HUDEP-2 (cell line): ENCODE measurements around the gene ZBTB20.

Experiments
- DNase-seq, 76 experiments: peaks; one replicate each; lab custom pipeline; 2025; ENCODE audit not compliant: unreplicated experiment in 76 of 76; lab: John Stamatoyannopoulos, UW

The ZBTB20 gene

GRCh38 chr3:114435386-114436115 lies 711.5 kb downstream of the ZBTB20 start:
- DNase-seq, result no peak

GRCh38 chr3:114432310-114432709 lies 714.8 kb downstream of the ZBTB20 start:
- no peak for DNase-seq

- DNase-seq, result no peak
Observed at GRCh38 chr3:114428044-114428595, 719.0 kb downstream of the ZBTB20 start.

GRCh38 chr3:114427285-114428043 lies 719.6 kb downstream of the ZBTB20 start:
- no peak for DNase-seq

- no peak for DNase-seq
Observed at GRCh38 chr3:114424337-114424736, 722.8 kb downstream of the ZBTB20 start.

- no peak for DNase-seq
Observed at GRCh38 chr3:114421204-114421603, 725.9 kb downstream of the ZBTB20 start.

- no peak for DNase-seq
Observed at GRCh38 chr3:114420072-114420471, 727.0 kb downstream of the ZBTB20 start.

GRCh38 chr3:114418724-114419543 lies 728.2 kb downstream of the ZBTB20 start:
- DNase-seq, result peak in 27 of 76 experiments; percentile 0 to 64 (median 20)

GRCh38 chr3:114418107-114418506 lies 729.0 kb downstream of the ZBTB20 start:
- DNase-seq, result no peak

- DNase-seq, result no peak
Observed at GRCh38 chr3:114417675-114418074, 729.4 kb downstream of the ZBTB20 start.

GRCh38 chr3:114417265-114417664 lies 729.8 kb downstream of the ZBTB20 start:
- no peak for DNase-seq

- no peak for DNase-seq
Observed at GRCh38 chr3:114411811-114412803, 735.0 kb downstream of the ZBTB20 start.

- no peak for DNase-seq
Observed at GRCh38 chr3:114411190-114411668, 735.9 kb downstream of the ZBTB20 start.

- no peak for DNase-seq
Observed at GRCh38 chr3:114408736-114409670, 738.1 kb downstream of the ZBTB20 start.

- no peak for DNase-seq
Observed at GRCh38 chr3:114406922-114407321, 740.2 kb downstream of the ZBTB20 start.

GRCh38 chr3:114406286-114406685 lies 740.8 kb downstream of the ZBTB20 start:
- no peak for DNase-seq

GRCh38 chr3:114405202-114405990 lies 741.7 kb downstream of the ZBTB20 start:
- DNase-seq, result no peak

GRCh38 chr3:114404590-114404989 lies 742.5 kb downstream of the ZBTB20 start:
- DNase-seq, result no peak
